RWPE2 (cell line): ENCODE data around the gene TERT.
A peak's percentile ranks its signal among the peaks of the same experiment; 100 is the strongest.

Experiments
- ATAC-seq: fragments of 200-7000 bp; cut with Tn5 transposase; 3 replicates; pipeline ENCODE4 v1.9.1; 2021; ENCODE audit warnings: low read depth
- DNase-seq: peaks from one replicate; pipeline ENCODE4 v3.0.0-alpha.2; 2020; ENCODE audit warnings: low spot score
- H3K27ac ChIP-seq: fragments of 450-650 bp; 2 replicates; pipeline ENCODE4 v1.5.1; 2017; ENCODE audit warnings: mild to moderate bottlenecking; ENCODE audit not compliant: poor library complexity, severe bottlenecking
- H3K27me3 ChIP-seq: fragments of 250-450 bp; sonication (Bioruptor Pico); 2 replicates; pipeline ENCODE4 v1.5.1; 2021; ENCODE audit warnings: mild to moderate bottlenecking, moderate library complexity; ENCODE audit not compliant: insufficient read depth, poor library complexity, severe bottlenecking
- H3K36me3 ChIP-seq: fragments of 250-450 bp; sonication (Bioruptor Pico); 2 replicates; pipeline ENCODE4 v1.5.1; 2020; ENCODE audit warnings: low read depth, mild to moderate bottlenecking, moderate library complexity
- H3K4me1 ChIP-seq: fragments of 250-450 bp; sonication (Bioruptor Pico); 2 replicates; pipeline ENCODE4 v1.5.1; 2021; ENCODE audit warnings: mild to moderate bottlenecking, moderate library complexity; ENCODE audit not compliant: insufficient read depth, poor library complexity, severe bottlenecking
- H3K4me3 ChIP-seq: fragments of 250-450 bp; sonication (Bioruptor Pico); 2 replicates; pipeline ENCODE4 v1.5.1; 2021; ENCODE audit warnings: mild to moderate bottlenecking, moderate library complexity; ENCODE audit not compliant: severe bottlenecking
- H3K9me3 ChIP-seq: fragments of 250-450 bp; sonication (Bioruptor Pico); 2 replicates; pipeline ENCODE4 v1.5.1; 2021; ENCODE audit warnings: mild to moderate bottlenecking, moderate library complexity; ENCODE audit not compliant: severe bottlenecking
- CTCF ChIP-seq: fragments of 450-650 bp; IDR thresholded peaks from one replicate; pipeline ENCODE4 v1.5.1; 2017; ENCODE audit warnings: mild to moderate bottlenecking, moderate library complexity; ENCODE audit not compliant: poor library complexity, severe bottlenecking

Gene TERT

GRCh38 chr5:1322955-1323802, 28.3 kb upstream of the TERT start:
- Histone ChIP-seq H3K4me3 (no peak overlapping the region), H3K9me3 (no peaks in the 10 kb centered on the region), H3K27me3 (no peaks in the 10 kb centered on the region), H3K36me3 (peaks cover 72% of the 10 kb centered on the region), H3K4me1 (peaks cover 16% of the 10 kb centered on the region), H3K27ac (peak overlapping the region; percentile 100)
- ATAC-seq, result no peak
- DNase-seq, result peak; percentile 56
- TF ChIP-seq CTCF, result no peak

GRCh38 chr5:1322036-1322900, 27.4 kb upstream of the TERT start:
- peaks cover 16% of the 10 kb centered on the region for H3K4me1 ChIP-seq
- ATAC-seq, result no peak
- H3K27ac ChIP-seq, result no peak overlapping the region
- H3K27me3 ChIP-seq, result no peaks in the 10 kb centered on the region
- TF ChIP-seq CTCF, result no peak
- H3K4me3 ChIP-seq, result no peak overlapping the region
- peak; percentile 66 for DNase-seq
- peaks cover 81% of the 10 kb centered on the region for H3K36me3 ChIP-seq
- H3K9me3 ChIP-seq, result no peaks in the 10 kb centered on the region

DNA sequence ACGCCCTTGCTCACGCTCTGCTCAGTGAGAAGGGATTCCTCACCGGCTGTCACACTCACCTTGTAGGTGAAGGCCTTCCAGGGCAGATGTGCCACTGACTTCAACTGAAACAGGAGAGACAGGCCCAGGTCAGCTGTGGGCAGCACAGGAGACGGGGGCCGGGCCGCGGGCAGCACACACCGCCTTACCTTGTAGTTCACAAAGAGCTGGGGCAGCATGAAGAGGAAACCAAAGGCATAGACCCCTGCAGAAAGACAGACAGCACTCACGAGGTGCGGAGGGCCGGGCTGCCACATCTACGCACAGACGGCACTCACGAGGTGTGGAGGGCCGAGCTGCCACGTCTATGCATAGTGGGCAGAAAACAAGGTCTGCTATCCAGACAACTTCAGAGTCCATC, 26.7 kb upstream of the TERT start:
- ATAC-seq, result no peak
- no peaks in the 10 kb centered on the region for H3K9me3 ChIP-seq
- H3K27me3 ChIP-seq, result no peaks in the 10 kb centered on the region
- TF ChIP-seq CTCF, result no peak
- H3K27ac ChIP-seq, result no peak overlapping the region
- peaks cover 21% of the 10 kb centered on the region for H3K4me1 ChIP-seq
- no peak for DNase-seq
- no peak overlapping the region for H3K4me3 ChIP-seq
- H3K36me3 ChIP-seq, result peaks cover 86% of the 10 kb centered on the region

DNA sequence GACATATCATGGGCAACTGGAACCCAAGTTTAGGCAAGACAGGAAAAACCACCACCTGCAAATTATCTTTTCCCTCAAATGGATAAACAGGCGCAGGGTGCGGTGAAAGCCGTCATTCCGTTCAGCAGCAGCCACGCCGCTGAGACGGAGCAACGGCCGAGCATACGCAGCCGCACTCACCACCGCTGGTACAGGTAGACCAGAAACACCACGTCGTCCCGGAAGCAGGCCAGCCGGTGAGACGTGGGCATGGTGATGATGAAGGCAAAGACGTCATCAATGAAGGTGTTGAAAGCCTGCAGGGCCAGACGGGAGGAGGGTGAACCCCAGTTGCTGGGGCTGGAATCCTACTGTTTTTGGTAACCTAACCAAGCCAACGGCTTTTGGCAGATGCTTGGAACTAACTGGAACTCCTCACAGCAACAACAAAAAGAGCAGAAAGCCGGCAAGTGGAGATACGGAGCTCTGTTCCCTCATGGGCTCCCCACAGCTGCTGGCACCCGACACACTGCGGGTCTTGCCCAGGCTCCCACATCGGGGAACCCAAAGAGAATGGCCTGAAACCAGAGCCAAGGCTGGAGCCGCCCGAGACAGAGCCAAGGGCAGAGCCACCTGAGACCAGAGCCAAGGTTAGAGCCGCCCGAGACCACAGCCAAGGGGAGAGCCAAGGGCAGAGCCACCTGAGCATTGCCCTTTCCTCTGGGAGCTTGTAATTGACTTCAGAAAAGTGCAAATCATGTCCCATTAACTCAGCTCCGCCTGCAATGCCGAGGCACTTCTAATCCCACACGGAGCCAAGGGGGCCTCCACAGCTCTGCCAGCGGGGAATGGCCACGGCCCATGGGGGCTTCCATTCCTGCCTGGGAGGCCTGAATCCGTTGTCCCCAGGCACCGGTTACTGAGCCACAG, 25.8 kb upstream of the TERT start:
- TF ChIP-seq CTCF, result no peak
- Histone ChIP-seq H3K9me3 (no peaks in the 10 kb centered on the region), H3K27ac (no peak overlapping the region), H3K4me3 (no peak overlapping the region), H3K4me1 (peaks cover 22% of the 10 kb centered on the region), H3K27me3 (no peaks in the 10 kb centered on the region), H3K36me3 (peaks cover 82% of the 10 kb centered on the region)
- no peak for ATAC-seq
- peak; percentile 67 for DNase-seq
